ENCODE results near the gene CIB2. TPM values are rescaled to one million over a fixed set of nuclear protein-coding genes. Genes with fewer than 3 reads are reported as not detected.

CIB2 gene
- total RNA-seq, 1 donor from 2014 or later = 2.2 TPM

- Histone ChIP-seq H3K27ac (peak overlapping the region; percentile 75), H3K9me3 (no peaks in the 10 kb centered on the region), H3K4me1 (peaks cover 90% of the 10 kb centered on the region), H3K36me3 (no peaks in the 10 kb centered on the region), H3K27me3 (ENCODE audit: low read depth) (no peaks in the 10 kb centered on the region), H3K4me3 (peak overlapping the region; percentile 17)
- DNase-seq (no peak), ATAC-seq (peak; percentile 5 to 34)
- intact Hi-C loops (cut with DNase I) = no loop called here
- no peak for TF ChIP-seq CTCF (IDR thresholded peaks at IDR 0.05)
These were observed 59.0 kb downstream of the CIB2 start for GRCh38 chr15:78072080-78072892.

DNA sequence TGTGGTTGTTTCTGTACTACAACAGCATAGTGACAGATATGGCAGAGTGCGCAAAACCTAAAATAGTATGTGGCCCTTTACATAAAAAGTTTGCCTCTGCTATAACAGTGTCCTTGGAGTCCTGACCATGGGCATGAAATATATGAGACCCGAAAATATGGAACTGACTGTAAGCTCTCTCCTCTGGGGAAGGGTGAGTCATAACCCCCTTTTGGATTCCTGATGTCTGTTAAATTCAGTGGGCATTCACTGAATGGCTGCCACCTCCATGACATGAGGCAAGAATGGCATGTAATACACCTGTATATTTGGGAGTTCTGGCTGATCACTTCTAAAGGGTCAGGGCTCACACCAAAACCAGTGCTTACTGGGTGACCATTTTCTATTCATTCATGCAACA is 59.9 kb downstream of the CIB2 start:
- no peak for DNase-seq
- intact Hi-C loops (cut with DNase I) = no loop called here

DNA sequence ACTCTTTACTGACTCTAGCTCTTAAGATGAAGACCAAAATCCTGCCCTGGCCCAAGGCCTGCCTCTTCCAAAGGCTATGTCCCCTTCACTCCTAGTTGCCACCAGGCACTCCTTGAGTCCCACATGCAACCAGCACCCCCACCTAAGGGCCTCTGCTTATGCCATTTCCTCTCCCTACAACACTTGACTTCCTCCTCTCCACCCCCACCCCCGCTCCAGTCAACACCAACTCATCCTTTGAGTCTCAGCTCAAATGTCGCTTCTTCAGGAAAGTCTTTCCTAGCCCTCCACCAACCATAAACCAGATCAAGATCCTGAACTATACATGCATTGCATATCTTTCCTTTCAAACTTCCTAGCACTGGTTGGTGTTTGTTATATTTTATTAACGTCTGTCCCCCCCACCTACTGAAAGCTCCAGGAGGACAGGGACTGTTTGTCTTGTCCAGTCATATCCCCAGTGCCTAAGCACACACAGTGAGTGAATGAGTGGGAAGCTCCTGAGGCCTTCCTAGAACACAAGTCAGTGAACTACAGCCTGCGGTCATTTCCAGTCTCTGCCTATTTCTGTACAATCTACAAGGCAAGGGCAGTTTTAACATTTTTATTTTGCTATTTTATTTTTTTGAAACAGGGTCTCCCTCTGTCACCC is 61.1 kb downstream of the CIB2 start:
- Histone ChIP-seq H3K36me3 (no peaks in the 10 kb centered on the region), H3K27ac (peak overlapping the region; percentile 74), H3K4me3 (no peak overlapping the region), H3K4me1 (peaks cover 97% of the 10 kb centered on the region), H3K9me3 (no peaks in the 10 kb centered on the region), H3K27me3 (ENCODE audit: low read depth) (no peaks in the 10 kb centered on the region)
- intact Hi-C loops (cut with DNase I) = no loop called here
- peak in 1 of 2 donors; percentile 32 for ATAC-seq
- no peak for TF ChIP-seq CTCF (IDR thresholded peaks at IDR 0.05)
- DNase-seq = no peak

More for the DNA sequence above, 59.9 kb downstream of the CIB2 start:
- TF ChIP-seq CTCF (IDR thresholded peaks at IDR 0.05) = no peak
- Histone ChIP-seq H3K36me3 (no peaks in the 10 kb centered on the region), H3K27ac (peak overlapping the region; percentile 75), H3K9me3 (no peaks in the 10 kb centered on the region), H3K4me1 (peaks cover 95% of the 10 kb centered on the region), H3K4me3 (no peak overlapping the region), H3K27me3 (ENCODE audit: low read depth) (no peaks in the 10 kb centered on the region)
- ATAC-seq = no peak

- Histone ChIP-seq H3K27me3 (ENCODE audit: low read depth) (no peaks in the 10 kb centered on the region), H3K36me3 (no peaks in the 10 kb centered on the region), H3K4me1 (peaks cover 98% of the 10 kb centered on the region), H3K9me3 (no peaks in the 10 kb centered on the region), H3K4me3 (no peak overlapping the region), H3K27ac (peak overlapping the region; percentile 74)
- no peak for ATAC-seq
- intact Hi-C loops (cut with DNase I) = no loop called here
- no peak for TF ChIP-seq CTCF (IDR thresholded peaks at IDR 0.05)
- no peak for DNase-seq
These were observed 61.7 kb downstream of the CIB2 start for GRCh38 chr15:78069462-78070029.

DNA sequence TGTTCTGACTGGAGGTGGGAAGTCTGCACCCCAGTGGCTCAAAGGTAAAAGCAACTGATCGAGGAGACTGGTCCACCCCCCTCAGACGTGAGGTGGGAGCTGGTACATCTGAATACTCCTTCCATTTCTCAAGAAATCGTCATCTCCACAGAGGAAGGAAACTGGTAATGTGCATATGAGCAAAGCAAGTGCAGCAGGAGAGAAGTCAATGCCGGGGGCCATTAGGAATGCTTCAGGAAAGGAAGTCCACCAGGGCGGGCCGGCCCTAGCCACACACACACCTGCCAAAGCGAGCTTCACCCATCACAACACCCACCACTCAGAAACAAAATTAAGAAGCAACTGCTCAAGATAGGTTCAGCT is 62.2 kb downstream of the CIB2 start:
- DNase-seq = no peak
- peak overlapping the region; percentile 15 for H3K4me3 ChIP-seq
- peak overlapping the region; percentile 74 for H3K27ac ChIP-seq
- no peak for ATAC-seq
- no peaks in the 10 kb centered on the region for H3K9me3 ChIP-seq
- TF ChIP-seq CTCF (IDR thresholded peaks at IDR 0.05) = no peak
- peaks cover 98% of the 10 kb centered on the region for H3K4me1 ChIP-seq
- H3K36me3 ChIP-seq = no peaks in the 10 kb centered on the region
- no peaks in the 10 kb centered on the region for H3K27me3 ChIP-seq (ENCODE audit: low read depth)
- intact Hi-C loops (cut with DNase I) = no loop called here

Measured in lower lobe of right lung (tissue), 2 donors.